Ovary (tissue), 9 donors: ENCODE data around the gene ATP1B2. TPM values are rescaled to one million over a fixed set of nuclear protein-coding genes. Genes with fewer than 3 reads are reported as not detected.

Source experiments
- DNase-seq, 5 donors: peaks; one replicate each; pipeline ENCODE4 v3.0.0-alpha.2; 2019 to 2020
- H3K27ac ChIP-seq, 2 donors: fragments of 200-600 bp; one replicate each; pipeline versions ENCODE4 v1.5.1 to v1.8.0; 2019 to 2022
- H3K27me3 ChIP-seq: fragments of 200-600 bp; one replicate; pipeline ENCODE4 v1.8.0; 2022
- H3K36me3 ChIP-seq: fragments of 200-600 bp; sonication (generic); one replicate; pipeline ENCODE4 v1.5.1; 2019
- H3K4me1 ChIP-seq: one replicate; pipeline ENCODE4 v1.8.1; 2013; ENCODE audit warnings: mild to moderate bottlenecking, moderate library complexity; ENCODE audit not compliant: insufficient read depth
- H3K4me3 ChIP-seq: fragments of 200-600 bp; sonication (generic); one replicate; pipeline ENCODE4 v1.5.1; 2017
- H3K9me3 ChIP-seq, 2 donors: fragments of 200-600 bp in 1 of 2; sonication (generic) in 1 of 2; one replicate each; pipeline versions ENCODE4 v1.5.1 to v1.8.1; 2013 to 2019; ENCODE audit warnings: mild to moderate bottlenecking in 1 of 2, moderate library complexity in 1 of 2
- EP300 ChIP-seq: sonication (generic); formaldehyde crosslinking; IDR thresholded peaks from one replicate; pipeline ENCODE4 v1.6.1; 2017; ENCODE audit warnings: antibody characterized with exemption
- POLR2A ChIP-seq: fragments of 450-650 bp; IDR thresholded peaks from one replicate; pipeline ENCODE4 v1.6.1; 2017; ENCODE audit warnings: antibody characterized with exemption, mild to moderate bottlenecking, moderate library complexity
- WGBS, 3 donors: extraction: QIAGEN DNeasy Blood & Tissue Kit in 1 of 3; methylation state at CpG; one replicate each; pipeline versions ENCODE4 v1.1.5 to v1.1.7; 2013 to 2017; 5-methylcytosine and 5-hydroxymethylcytosine counted together
- intact Hi-C, 4 donors: fragments of 100-400 bp; cut with DNase I; formaldehyde crosslinking; loops; one replicate each; pipeline versions ENCODE4 v1.11.0 to v1.15.1; 2022 to 2023
- polyA plus RNA-seq, 2 donors: library from polyadenylated mRNA; stranded (reverse); fragments of 200-250 nt in 1 of 2; fragments of 350-450 nt in 1 of 2; fragmentation: Illumina TruSeq in 1 of 2; extraction: RNeasy Lipid Tissue Mini Kit (QIAGEN cat#74804) in 1 of 2; gene quantifications; one replicate each; pipeline ENCODE4 v1.2.3, GENCODE V29; 2013 to 2014
- total RNA-seq, 7 donors: library from RNA; depleted of rRNA in 2 of 7; stranded (reverse); fragments of >200 nt in 2 of 7; fragmentation: NEBNext Ultra II Directional in 3 of 7; extraction: Animal tissue kit (Norgen Biotek cat#: 25700) in 3 of 7; gene quantifications; one replicate each; pipeline versions ENCODE4 v1.1.0 to v1.2.4, GENCODE V29; 2016 to 2023
- TF ChIP-seq, protein P1 (sequence below), 3 donors: fragments of 450-650 bp in 2 of 3; fragments of 200-600 bp in 1 of 3; IDR thresholded peaks; one replicate each; pipeline versions ENCODE4 v1.5.1 to v1.8.0; 2016 to 2022; ENCODE audit warnings: antibody characterized with exemption in 3 of 3, mild to moderate bottlenecking in 1 of 3
- donor health status: DM: no; HTN: no; CAD: no; lungs with moderate emphysema.
- donor health status: DM: no; HTN: no; CAD: no.
- donor health status: Bipolar disorder and iron deficiency.
- donor health status: DM: yes; HTN: yes; CAD: no.
- donor health status: DM: no; HTN: no; CAD: no.
- donor health status: DM: yes; HTN: yes; CAD: no.

Gene ATP1B2
- total and polyA plus RNA-seq, 9 donors: 3.6 to 74.5 (median 34.1) TPM

DNA sequence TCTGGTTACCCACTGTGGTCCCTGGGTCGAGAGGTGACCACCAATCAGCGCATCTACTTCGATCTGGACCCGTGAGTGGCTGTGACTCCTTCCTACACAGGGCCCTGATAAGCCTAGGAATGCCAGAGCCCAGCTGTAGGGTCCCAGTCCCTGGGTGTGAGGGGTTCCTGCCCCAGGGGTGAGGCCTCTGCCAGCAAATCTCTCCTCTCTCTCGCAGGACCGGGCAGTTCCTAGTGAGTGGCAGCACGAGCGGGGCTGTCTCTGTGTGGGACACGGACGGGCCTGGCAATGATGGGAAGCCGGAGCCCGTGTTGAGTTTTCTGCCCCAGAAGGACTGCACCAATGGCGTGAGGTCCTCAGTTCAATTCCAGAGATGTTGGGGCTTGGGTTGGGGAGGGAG is 52.0 kb downstream of the ATP1B2 start:
- TF ChIP-seq, protein P1, sequence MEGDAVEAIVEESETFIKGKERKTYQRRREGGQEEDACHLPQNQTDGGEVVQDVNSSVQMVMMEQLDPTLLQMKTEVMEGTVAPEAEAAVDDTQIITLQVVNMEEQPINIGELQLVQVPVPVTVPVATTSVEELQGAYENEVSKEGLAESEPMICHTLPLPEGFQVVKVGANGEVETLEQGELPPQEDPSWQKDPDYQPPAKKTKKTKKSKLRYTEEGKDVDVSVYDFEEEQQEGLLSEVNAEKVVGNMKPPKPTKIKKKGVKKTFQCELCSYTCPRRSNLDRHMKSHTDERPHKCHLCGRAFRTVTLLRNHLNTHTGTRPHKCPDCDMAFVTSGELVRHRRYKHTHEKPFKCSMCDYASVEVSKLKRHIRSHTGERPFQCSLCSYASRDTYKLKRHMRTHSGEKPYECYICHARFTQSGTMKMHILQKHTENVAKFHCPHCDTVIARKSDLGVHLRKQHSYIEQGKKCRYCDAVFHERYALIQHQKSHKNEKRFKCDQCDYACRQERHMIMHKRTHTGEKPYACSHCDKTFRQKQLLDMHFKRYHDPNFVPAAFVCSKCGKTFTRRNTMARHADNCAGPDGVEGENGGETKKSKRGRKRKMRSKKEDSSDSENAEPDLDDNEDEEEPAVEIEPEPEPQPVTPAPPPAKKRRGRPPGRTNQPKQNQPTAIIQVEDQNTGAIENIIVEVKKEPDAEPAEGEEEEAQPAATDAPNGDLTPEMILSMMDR (IDR thresholded peaks at IDR 0.05): no peak
- TF ChIP-seq POLR2A: no peak
- TF ChIP-seq EP300: no peak
- no peaks in the 10 kb centered on the region for H3K9me3 ChIP-seq
- peaks cover 7% of the 10 kb centered on the region for H3K4me1 ChIP-seq
- no peak for DNase-seq
- H3K27ac ChIP-seq: no peak overlapping the region
- 89 to 93% (median 90%) methylated on average over 13 of the region's 13 CpGs for WGBS, 3 donors
- no peak overlapping the region for H3K4me3 ChIP-seq
- no peaks in the 10 kb centered on the region for H3K36me3 ChIP-seq
- intact Hi-C loops: no loop called here
- H3K27me3 ChIP-seq: no peaks in the 10 kb centered on the region

DNA sequence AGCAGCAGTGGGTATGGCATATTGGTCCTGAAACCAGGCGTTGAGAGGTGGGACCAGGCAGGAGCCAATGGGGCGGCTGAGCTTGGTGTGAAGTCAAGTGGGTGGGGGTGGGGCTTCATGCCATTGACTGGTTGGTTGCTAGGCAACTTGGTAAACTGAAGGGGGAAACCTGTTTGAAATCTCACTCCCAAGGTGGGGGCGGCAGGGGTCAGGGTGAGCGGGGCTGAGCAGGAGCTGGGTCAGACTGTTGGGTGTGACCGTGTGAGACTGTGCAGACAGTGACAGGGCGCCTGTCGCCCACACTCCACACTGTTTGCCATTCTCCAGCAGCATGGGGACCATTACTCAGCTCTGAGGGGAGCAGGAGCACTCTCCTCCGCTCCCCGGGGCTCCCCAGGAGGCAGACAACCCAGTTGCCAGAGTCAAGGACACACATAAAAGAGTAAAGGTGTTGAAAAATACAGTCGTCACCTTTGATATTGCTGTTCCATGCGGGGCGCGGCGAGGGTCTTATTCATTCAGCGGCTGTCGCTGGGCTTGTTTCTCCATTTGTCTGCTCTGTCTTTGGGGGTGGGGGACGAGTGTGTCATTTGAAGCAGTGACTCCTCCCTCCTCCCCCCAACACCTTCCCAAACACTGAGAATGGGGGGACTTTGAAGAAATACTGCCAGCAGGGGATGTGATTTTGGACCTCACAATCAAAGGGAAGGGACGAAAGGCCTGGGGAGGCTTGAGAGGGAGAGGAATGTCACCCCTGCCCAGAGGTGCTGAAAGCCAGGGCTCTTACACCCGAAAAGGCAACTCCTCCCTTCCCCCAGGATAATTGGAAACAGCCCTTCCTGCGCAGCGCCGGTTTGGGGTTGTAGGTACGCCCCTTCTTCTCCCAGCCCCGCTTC is 53.1 kb downstream of the ATP1B2 start:
- H3K4me3 ChIP-seq: no peak overlapping the region
- H3K4me1 ChIP-seq: peaks cover 7% of the 10 kb centered on the region
- H3K9me3 ChIP-seq: no peaks in the 10 kb centered on the region
- no peaks in the 10 kb centered on the region for H3K27me3 ChIP-seq
- intact Hi-C loops: no loop called here
- WGBS, 3 donors: 23 to 28% (median 26%) methylated on average over 24 of the region's 24 CpGs
- no peaks in the 10 kb centered on the region for H3K36me3 ChIP-seq
- TF ChIP-seq, protein P1 (IDR thresholded peaks at IDR 0.05): no peak
- TF ChIP-seq POLR2A (no peak), EP300 (no peak)
- H3K27ac ChIP-seq: no peak overlapping the region
- DNase-seq: peak in 1 of 5 donors; percentile 38

DNA sequence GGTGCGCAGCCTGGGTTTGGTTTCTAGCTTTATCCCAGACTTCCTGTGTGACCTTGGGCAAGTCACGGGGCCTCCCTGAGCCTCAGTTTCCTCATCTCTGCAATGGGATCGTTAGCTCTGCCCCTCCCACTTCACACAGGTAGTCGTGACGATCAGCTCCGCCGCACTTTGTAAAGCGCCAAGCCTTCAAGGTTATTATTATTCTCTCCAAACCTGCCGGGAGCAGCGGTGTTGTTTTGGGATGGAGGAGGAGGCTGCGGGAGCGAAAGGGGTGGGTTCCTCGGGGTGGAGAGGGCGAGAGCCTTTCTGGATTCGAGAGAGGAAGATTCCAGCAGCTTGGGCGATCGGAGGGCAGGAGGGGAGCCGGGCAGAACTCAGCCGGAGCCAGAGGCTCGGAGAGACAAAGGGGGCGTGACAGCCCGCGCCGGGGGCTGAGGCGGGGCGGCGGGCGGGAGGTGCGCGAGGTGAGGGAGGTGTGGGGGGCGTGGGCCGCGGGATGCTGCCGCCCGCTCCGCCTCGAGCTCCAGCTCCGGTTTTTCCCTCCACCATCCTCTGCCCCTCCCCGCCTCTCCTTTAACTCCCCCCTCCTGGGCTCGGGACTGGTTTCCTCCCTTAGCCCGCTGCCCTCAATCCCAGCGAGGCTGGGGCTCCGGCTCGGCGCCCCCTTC is 54.0 kb downstream of the ATP1B2 start, which contains the start of gene EFNB3:
EFNB3 (plus strand) TSS at position 602 of the 668 bp plus-strand sequence. CDS start 397 bp downstream, outside the sequence.
- peak within 1 kb of the TSS; percentile 38 for H3K4me3 ChIP-seq
- H3K4me1 ChIP-seq: peaks cover 7% of the 10 kb centered on the region
- no peaks in the 10 kb centered on the region for H3K9me3 ChIP-seq
- WGBS, 3 donors: 0 to 1% (median 0%) methylated on average over 26 to 45 of the region's 45 CpGs
- peak in 2 of 5 donors; percentile 57 to 59 for DNase-seq
- intact Hi-C loops: no loop called here
- no peaks in the 10 kb centered on the region for H3K36me3 ChIP-seq
- H3K27me3 ChIP-seq: no peaks in the 10 kb centered on the region
- no peak for TF ChIP-seq EP300
- TF ChIP-seq, protein P1 (IDR thresholded peaks at IDR 0.05): no peak
- TF ChIP-seq POLR2A: no peak
- H3K27ac ChIP-seq: no peak within 1 kb of the TSS

DNA sequence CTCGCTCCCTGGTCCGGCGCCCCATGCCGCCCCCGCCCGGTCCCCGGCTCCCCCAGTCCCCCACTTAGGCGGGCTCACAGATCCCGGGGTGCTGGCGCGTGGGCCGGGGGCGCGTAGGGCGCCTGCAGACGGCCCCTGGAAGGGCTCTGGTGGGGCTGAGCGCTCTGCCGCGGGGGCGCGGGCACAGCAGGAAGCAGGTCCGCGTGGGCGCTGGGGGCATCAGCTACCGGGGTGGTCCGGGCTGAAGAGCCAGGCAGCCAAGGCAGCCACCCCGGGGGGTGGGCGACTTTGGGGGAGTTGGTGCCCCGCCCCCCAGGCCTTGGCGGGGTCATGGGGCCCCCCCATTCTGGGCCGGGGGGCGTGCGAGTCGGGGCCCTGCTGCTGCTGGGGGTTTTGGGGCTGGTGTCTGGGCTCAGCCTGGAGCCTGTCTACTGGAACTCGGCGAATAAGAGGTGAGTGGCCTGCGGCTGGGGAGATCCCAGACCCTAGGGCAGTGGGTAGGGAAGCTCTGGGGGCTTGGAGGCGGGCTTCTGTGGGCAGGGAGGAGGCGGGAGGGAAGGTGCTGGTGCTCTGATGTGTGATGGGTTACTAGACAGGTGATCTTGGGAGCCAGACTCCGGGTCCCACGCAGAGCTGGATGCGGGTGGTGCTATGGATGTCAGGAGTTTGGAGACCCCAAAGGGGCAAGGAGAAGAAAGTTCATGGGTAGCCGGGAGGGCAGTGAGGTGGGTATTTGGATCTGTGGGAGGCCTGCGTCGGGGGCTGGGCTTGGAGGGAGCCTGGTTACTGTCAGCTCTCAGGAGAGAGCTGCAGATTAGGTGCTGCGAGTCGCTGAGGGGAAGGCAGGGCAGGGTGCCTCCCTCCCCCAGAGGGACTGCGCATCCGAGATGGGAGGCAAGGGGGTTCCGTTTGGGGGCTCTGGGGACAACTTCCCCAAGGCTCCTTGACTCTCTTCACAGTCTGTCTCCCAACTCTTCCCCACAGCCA is 54.8 kb downstream of the ATP1B2 start:
- WGBS, 3 donors: 4 to 6% (median 5%) methylated on average over 41 to 50 of the region's 50 CpGs
- TF ChIP-seq POLR2A (no peak), EP300 (no peak)
- TF ChIP-seq, protein P1 (IDR thresholded peaks at IDR 0.05): no peak
- no peaks in the 10 kb centered on the region for H3K9me3 ChIP-seq
- no peaks in the 10 kb centered on the region for H3K27me3 ChIP-seq
- H3K36me3 ChIP-seq: no peaks in the 10 kb centered on the region
- no peak overlapping the region for H3K27ac ChIP-seq
- H3K4me1 ChIP-seq: peaks cover 7% of the 10 kb centered on the region
- peak overlapping the region; percentile 38 for H3K4me3 ChIP-seq
- peak in 1 of 5 donors; percentile 25 for DNase-seq
- intact Hi-C loops: no loop called here
